GM12801 (cell line): ENCODE results near the gene CCDC83.

Experiments
- TF ChIP-seq, protein P1 (sequence below): IDR thresholded peaks from one replicate; pipeline ENCODE4 v1.5.1; 2011; ENCODE audit warnings: control low read depth; ENCODE audit not compliant: insufficient read length; ENCODE audit errors: extremely low read depth

CCDC83 gene

DNA sequence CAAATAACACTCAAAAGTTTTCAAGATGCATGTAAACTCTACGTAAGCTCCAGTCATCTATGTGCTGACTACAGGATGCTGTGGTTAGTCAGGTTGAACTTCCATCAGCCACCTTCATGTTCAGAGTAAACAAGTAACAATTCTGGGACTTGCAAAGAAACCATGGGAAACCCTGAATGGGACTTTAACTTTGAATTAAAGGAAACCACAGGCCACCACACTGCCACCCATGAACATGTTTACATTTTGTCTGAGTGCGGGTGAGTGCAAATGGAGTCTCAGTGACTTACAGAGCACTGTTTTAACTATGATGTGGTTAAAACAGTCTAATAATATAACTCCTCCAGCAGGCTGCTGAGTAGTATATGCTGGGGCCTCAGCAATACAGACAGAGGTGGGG is 31.4 kb upstream of the CCDC83 start:
- TF ChIP-seq, protein P1, sequence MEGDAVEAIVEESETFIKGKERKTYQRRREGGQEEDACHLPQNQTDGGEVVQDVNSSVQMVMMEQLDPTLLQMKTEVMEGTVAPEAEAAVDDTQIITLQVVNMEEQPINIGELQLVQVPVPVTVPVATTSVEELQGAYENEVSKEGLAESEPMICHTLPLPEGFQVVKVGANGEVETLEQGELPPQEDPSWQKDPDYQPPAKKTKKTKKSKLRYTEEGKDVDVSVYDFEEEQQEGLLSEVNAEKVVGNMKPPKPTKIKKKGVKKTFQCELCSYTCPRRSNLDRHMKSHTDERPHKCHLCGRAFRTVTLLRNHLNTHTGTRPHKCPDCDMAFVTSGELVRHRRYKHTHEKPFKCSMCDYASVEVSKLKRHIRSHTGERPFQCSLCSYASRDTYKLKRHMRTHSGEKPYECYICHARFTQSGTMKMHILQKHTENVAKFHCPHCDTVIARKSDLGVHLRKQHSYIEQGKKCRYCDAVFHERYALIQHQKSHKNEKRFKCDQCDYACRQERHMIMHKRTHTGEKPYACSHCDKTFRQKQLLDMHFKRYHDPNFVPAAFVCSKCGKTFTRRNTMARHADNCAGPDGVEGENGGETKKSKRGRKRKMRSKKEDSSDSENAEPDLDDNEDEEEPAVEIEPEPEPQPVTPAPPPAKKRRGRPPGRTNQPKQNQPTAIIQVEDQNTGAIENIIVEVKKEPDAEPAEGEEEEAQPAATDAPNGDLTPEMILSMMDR: no peak

DNA sequence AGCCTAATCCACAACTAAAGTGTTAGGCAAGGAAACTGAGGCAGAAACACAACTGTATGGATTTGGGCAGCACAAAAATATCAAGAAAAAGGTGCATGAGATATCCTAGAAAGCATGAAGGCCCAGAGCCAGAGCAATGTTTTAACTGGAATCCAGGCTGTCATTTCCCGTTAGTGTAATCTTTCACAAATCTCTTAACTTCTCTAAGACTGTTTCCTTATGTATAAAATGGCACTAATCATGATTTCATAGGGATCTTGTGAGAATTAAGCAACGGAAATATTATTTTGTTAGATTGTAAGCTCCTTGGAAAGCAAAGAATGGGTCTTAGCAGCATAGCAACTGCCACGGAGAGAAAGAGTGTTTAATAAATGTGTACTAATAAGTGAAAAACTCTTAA is 29.6 kb upstream of the CCDC83 start:
- TF ChIP-seq, protein P1: no peak

DNA sequence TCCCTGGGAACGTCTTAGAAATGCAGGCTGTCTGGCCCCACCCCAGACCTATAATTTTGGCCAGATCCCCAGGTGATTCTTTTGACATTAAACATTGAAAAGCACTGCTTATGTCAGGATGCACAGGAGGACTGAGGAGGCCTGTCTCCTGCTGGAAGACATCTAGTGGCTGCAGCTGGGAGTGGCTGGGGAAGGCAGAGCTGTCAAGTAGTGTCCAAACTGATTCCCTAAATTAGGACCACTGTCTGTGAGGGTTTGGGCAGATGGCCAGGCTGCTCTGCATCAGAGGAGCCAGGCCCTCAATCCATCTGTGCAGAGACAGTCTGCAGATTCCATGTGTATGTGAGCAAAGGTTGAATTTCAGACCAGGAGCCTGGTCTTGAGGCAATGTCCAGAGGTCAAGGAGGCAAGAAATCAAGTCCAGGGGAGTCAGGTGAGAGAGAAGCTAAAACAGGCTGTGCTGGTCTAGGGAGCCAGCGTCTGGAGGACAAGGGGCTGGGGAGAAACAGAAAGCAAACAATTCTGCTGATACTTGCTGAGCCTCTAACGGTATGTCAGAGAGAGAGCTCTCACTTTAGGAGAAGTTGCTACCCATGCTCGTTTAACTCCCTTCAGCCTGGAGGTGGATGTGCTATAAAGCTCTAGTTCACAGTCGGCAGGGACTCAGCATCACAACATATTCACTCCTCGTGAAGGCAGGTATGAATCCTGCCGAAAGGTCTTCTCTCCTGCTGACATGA is 28.9 kb upstream of the CCDC83 start:
- TF ChIP-seq, protein P1: no peak

DNA sequence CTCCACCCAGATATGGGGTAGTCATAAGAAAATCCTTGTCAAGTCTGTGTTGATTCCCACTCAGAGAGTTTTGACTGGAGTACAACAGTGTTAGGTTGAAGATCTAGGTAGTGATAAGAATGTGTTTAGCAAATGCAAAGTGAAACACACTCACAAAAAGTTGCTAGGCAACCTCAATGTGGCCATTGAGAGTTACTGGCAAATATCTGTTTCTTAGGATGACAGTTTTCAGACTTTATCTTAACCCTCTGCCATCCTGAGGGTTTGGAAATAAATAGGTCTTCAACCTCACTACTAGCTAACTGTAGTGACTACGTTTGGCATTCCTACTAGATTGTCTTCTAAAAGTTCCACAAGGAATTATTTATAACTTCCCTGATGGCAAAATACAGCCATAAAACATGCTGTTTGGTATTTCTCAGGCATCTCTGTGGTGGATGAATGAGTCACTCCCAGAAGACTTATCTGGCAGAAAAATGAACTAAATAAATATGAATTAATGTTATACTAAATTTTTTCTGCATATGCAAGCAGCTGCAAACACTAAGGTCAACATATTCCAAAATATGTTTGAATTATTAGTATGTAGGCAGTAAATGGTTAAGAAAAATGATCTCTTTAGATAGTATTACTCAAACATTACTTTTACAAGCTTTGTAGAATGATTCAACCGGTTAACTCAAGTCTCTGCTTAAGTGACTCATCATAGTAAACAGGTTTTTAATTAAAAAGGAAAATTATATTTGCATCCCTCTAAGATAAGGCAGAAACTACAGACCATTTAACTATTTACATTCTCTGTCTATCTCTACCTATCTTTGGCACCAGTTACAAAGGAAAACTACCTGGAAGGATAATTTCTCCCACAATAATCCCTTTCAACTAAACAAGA is 27.2 kb upstream of the CCDC83 start:
- TF ChIP-seq, protein P1: no peak

DNA sequence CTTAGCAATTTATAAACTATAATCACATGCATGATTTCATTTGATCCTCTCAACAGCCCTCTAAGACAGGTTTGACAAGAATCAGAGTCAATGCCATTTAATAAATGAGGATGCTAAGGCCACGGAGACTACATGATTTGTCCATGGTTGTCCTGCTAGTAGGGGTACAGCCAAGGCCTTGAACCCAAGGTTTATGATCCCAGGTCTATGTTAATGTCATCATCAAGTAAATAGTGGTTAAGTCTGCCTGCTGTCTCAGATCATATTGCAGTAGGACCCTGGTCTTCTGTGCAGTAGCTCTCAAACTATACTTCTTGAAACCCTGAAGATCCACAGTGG is 26.6 kb upstream of the CCDC83 start:
- TF ChIP-seq, protein P1: no peak

DNA sequence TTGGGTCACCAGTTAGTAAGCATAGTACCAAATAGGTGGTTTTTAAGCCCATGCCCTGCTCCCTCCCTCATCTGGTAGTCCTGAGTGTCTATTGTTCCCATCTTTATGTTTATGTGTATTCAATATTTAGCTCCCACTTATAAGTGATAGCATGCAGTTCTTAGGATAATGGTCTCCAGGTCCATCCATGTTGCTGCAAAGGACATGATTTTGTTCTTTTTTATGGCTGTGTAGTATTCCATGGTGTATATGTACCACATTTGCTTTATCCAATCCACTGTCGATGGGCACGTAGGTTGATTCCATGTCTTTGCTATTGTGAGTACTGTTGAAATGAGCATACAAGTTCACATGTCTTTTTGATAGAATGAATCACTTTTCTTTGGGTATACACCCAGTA is 26.0 kb upstream of the CCDC83 start:
- TF ChIP-seq, protein P1: no peak

DNA sequence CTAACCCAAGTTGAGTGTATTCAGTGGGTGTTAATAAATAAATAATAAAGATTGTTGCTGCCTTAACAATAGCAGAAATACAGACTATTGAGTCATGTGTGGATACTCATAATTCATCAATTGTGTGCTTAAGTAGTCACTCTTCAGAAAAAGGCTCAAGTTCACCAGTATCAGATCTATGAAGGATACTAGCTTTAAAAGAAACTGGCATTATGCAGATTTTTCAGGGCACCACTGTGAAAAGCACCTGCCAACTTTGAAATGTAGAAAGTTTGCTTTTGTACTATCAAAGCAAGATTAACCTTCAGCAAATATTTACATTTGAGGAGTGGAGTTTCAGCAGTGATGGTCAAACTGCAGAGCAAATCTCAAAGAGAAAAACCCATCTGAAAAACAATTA is 24.1 kb upstream of the CCDC83 start:
- TF ChIP-seq, protein P1: no peak
